Measurements from ENCODE around the gene GATAD2B.

GATAD2B gene

GRCh38 chr1:153967107-153967999, 44.6 kb upstream of the GATAD2B start, which contains the start of gene CREB3L4:
CREB3L4 (plus strand) TSS chr1:153967902; CDS start chr1:153968526, 624 bp downstream.
- Histone ChIP-seq H3K36me3 (replicated peaks) (no peaks in the 10 kb centered on the region), H3K4me3 (ENCODE audit: low read depth, low read length) (peak within 1 kb of the TSS; percentile 56), H3K27ac (peak within 1 kb of the TSS; percentile 71), H3K27me3 (replicated peaks) (no peaks in the 10 kb centered on the region)
- in situ Hi-C loops (cut with HindIII; ENCODE audit: low pct_ligation_motif_present, low sequenced_read_pairs), result no loop called here
- peak; percentile 61 for TF ChIP-seq CTCF (IDR thresholded peaks at IDR 0.05; ENCODE audit: low read depth, low read length, missing control alignments)
- DNase-seq, result peak; percentile 94

- H3K27me3 ChIP-seq (replicated peaks), result no peaks in the 10 kb centered on the region
- H3K4me3 ChIP-seq (ENCODE audit: low read depth, low read length), result peak overlapping the region; percentile 81
- in situ Hi-C loops (cut with HindIII; ENCODE audit: low pct_ligation_motif_present, low sequenced_read_pairs), result no loop called here
- H3K27ac ChIP-seq, result peak overlapping the region; percentile 85
- peaks cover 2% of the 10 kb centered on the region for H3K36me3 ChIP-seq (replicated peaks)
- TF ChIP-seq CTCF (IDR thresholded peaks at IDR 0.05; ENCODE audit: low read depth, low read length, missing control alignments), result no peak
- no peak for DNase-seq
Observed at GRCh38 chr1:153963850-153964331, 41.1 kb upstream of the GATAD2B start.

GRCh38 chr1:153963030-153963849, 40.5 kb upstream of the GATAD2B start, which contains the start of gene SLC39A1:
SLC39A1 (minus strand) TSS chr1:153963537; CDS start chr1:153962715, 822 bp downstream.
- no peaks in the 10 kb centered on the region for H3K27me3 ChIP-seq (replicated peaks)
- in situ Hi-C loops (cut with HindIII; ENCODE audit: low pct_ligation_motif_present, low sequenced_read_pairs), result no loop called here
- peaks cover 2% of the 10 kb centered on the region for H3K36me3 ChIP-seq (replicated peaks)
- H3K4me3 ChIP-seq (ENCODE audit: low read depth, low read length), result peak within 1 kb of the TSS; percentile 81
- DNase-seq, result peak; percentile 96
- peak within 1 kb of the TSS; percentile 85 for H3K27ac ChIP-seq
- no peak for TF ChIP-seq CTCF (IDR thresholded peaks at IDR 0.05; ENCODE audit: low read depth, low read length, missing control alignments)

GRCh38 chr1:153962088-153963029, 39.6 kb upstream of the GATAD2B start:
- no peak for TF ChIP-seq CTCF (IDR thresholded peaks at IDR 0.05; ENCODE audit: low read depth, low read length, missing control alignments)
- Histone ChIP-seq H3K36me3 (replicated peaks) (peaks cover 2% of the 10 kb centered on the region), H3K27ac (peak overlapping the region; percentile 85), H3K27me3 (replicated peaks) (no peaks in the 10 kb centered on the region), H3K4me3 (ENCODE audit: low read depth, low read length) (peak overlapping the region; percentile 81)
- no peak for DNase-seq
- in situ Hi-C loops (cut with HindIII; ENCODE audit: low pct_ligation_motif_present, low sequenced_read_pairs), result no loop called here

GRCh38 chr1:153961421-153961820, 38.6 kb upstream of the GATAD2B start:
- Histone ChIP-seq H3K27me3 (replicated peaks) (no peaks in the 10 kb centered on the region), H3K27ac (no peak overlapping the region), H3K4me3 (ENCODE audit: low read depth, low read length) (no peak overlapping the region), H3K36me3 (replicated peaks) (peaks cover 2% of the 10 kb centered on the region)
- DNase-seq, result no peak
- in situ Hi-C loops (cut with HindIII; ENCODE audit: low pct_ligation_motif_present, low sequenced_read_pairs), result no loop called here
- TF ChIP-seq CTCF (IDR thresholded peaks at IDR 0.05; ENCODE audit: low read depth, low read length, missing control alignments), result no peak
